ENCODE results near the gene MTG2. TPM values are rescaled to one million over a fixed set of nuclear protein-coding genes. Genes with fewer than 3 reads are reported as not detected.

MTG2 gene
- total and polyA plus RNA-seq, 2 of the 8 experiments (the other 6 are each of a cell fraction or from before 2014, with no cell fraction given) = 14.4 to 22.8 TPM

DNA sequence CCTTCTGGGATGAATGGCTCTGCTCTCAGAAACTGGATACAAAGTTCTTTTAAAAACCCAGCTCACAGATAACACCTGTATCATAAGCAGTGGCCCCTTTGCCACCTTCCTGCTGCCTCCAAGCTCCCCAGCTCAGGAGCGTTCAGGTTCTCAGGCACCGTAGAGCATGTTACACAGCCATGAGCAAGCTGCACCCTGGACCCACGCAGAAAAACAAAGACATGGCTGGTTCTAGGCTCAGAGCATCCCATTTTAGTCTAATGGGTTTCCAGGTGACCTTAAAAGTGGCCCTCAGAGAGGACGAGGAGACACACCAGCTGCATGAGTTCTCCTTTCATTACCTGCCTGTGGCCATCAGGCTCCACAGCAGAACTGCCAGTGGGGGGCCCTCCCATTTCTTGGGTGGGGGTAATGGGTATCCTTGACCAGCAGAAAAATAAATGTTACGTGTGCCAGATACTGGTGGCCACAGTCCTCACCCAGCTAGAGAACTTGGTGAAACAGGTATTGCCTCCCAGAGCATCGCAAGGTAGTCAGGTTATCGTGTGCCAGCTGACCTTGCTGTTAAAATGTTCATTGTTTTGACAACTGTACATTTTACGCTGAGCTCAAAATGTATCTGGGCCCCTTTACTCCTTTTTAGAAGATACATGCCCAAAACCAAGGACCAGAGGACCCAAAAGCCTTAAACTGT lies 47.1 kb upstream of the MTG2 start (continued):
- TF ChIP-seq, protein P1, sequence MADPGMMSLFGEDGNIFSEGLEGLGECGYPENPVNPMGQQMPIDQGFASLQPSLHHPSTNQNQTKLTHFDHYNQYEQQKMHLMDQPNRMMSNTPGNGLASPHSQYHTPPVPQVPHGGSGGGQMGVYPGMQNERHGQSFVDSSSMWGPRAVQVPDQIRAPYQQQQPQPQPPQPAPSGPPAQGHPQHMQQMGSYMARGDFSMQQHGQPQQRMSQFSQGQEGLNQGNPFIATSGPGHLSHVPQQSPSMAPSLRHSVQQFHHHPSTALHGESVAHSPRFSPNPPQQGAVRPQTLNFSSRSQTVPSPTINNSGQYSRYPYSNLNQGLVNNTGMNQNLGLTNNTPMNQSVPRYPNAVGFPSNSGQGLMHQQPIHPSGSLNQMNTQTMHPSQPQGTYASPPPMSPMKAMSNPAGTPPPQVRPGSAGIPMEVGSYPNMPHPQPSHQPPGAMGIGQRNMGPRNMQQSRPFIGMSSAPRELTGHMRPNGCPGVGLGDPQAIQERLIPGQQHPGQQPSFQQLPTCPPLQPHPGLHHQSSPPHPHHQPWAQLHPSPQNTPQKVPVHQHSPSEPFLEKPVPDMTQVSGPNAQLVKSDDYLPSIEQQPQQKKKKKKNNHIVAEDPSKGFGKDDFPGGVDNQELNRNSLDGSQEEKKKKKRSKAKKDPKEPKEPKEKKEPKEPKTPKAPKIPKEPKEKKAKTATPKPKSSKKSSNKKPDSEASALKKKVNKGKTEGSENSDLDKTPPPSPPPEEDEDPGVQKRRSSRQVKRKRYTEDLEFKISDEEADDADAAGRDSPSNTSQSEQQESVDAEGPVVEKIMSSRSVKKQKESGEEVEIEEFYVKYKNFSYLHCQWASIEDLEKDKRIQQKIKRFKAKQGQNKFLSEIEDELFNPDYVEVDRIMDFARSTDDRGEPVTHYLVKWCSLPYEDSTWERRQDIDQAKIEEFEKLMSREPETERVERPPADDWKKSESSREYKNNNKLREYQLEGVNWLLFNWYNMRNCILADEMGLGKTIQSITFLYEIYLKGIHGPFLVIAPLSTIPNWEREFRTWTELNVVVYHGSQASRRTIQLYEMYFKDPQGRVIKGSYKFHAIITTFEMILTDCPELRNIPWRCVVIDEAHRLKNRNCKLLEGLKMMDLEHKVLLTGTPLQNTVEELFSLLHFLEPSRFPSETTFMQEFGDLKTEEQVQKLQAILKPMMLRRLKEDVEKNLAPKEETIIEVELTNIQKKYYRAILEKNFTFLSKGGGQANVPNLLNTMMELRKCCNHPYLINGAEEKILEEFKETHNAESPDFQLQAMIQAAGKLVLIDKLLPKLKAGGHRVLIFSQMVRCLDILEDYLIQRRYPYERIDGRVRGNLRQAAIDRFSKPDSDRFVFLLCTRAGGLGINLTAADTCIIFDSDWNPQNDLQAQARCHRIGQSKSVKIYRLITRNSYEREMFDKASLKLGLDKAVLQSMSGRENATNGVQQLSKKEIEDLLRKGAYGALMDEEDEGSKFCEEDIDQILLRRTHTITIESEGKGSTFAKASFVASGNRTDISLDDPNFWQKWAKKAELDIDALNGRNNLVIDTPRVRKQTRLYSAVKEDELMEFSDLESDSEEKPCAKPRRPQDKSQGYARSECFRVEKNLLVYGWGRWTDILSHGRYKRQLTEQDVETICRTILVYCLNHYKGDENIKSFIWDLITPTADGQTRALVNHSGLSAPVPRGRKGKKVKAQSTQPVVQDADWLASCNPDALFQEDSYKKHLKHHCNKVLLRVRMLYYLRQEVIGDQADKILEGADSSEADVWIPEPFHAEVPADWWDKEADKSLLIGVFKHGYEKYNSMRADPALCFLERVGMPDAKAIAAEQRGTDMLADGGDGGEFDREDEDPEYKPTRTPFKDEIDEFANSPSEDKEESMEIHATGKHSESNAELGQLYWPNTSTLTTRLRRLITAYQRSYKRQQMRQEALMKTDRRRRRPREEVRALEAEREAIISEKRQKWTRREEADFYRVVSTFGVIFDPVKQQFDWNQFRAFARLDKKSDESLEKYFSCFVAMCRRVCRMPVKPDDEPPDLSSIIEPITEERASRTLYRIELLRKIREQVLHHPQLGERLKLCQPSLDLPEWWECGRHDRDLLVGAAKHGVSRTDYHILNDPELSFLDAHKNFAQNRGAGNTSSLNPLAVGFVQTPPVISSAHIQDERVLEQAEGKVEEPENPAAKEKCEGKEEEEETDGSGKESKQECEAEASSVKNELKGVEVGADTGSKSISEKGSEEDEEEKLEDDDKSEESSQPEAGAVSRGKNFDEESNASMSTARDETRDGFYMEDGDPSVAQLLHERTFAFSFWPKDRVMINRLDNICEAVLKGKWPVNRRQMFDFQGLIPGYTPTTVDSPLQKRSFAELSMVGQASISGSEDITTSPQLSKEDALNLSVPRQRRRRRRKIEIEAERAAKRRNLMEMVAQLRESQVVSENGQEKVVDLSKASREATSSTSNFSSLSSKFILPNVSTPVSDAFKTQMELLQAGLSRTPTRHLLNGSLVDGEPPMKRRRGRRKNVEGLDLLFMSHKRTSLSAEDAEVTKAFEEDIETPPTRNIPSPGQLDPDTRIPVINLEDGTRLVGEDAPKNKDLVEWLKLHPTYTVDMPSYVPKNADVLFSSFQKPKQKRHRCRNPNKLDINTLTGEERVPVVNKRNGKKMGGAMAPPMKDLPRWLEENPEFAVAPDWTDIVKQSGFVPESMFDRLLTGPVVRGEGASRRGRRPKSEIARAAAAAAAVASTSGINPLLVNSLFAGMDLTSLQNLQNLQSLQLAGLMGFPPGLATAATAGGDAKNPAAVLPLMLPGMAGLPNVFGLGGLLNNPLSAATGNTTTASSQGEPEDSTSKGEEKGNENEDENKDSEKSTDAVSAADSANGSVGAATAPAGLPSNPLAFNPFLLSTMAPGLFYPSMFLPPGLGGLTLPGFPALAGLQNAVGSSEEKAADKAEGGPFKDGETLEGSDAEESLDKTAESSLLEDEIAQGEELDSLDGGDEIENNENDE (IDR thresholded peaks at IDR 0.05; ENCODE audit: insufficient replicate concordance, low read length) = no peak
- TF ChIP-seq SRF (IDR thresholded peaks at IDR 0.05; ENCODE audit: low read depth, low read length) = no peak
- peak; percentile 39 for TF ChIP-seq POLR2AphosphoS5 (IDR thresholded peaks at IDR 0.05; ENCODE audit: low read depth, low read length)
